Naive thymus-derived CD4-positive, alpha-beta T cell (primary cell): ENCODE data around the gene FABP1. TPM values are rescaled to one million over a fixed set of nuclear protein-coding genes. Genes with fewer than 3 reads are reported as not detected.

ENCODE experiments used
- ATAC-seq: fragments of 150-1000 bp; cut with Tn5 transposase; 2 replicates; pipeline ENCODE4 v1.10.0; 2021; ENCODE audit warnings: mild to moderate bottlenecking, moderate library complexity
- CTCF ChIA-PET: fragments of 350-600 bp; sonication (Branson Sonifier 250); formaldehyde crosslinking; loops from one replicate; lab custom pipeline; 2021; ENCODE audit warnings: antibody characterized with exemption; lab: Charles Lee
- POLR2A ChIA-PET: fragments of 350-600 bp; sonication (Branson Sonifier 250); formaldehyde crosslinking; loops from one replicate; lab custom pipeline; 2021; ENCODE audit warnings: antibody characterized with exemption, inconsistent platforms; lab: Charles Lee
- DNase-seq, 9 donors: peaks; one replicate each; pipeline versions ENCODE4 v3.0.0 to v3.0.0-alpha.2; 2020 to 2022; ENCODE audit warnings: mixed read lengths in 1 of 9
- H3K27ac ChIP-seq: one replicate; pipeline ENCODE4 v1.7.0; 2013; ENCODE audit warnings: mild to moderate bottlenecking, low read depth, low read length, moderate library complexity
- H3K27me3 ChIP-seq, 2 donors: one replicate each; pipeline ENCODE4 v1.7.0; 2013; ENCODE audit warnings: low read length in 2 of 2, mild to moderate bottlenecking in 2 of 2, moderate library complexity in 2 of 2; ENCODE audit not compliant: control insufficient read depth in 2 of 2, insufficient read depth in 2 of 2
- H3K36me3 ChIP-seq, 3 experiments: 1 replicate in 2 of 3; 2 replicates in 1 of 3; pipeline ENCODE4 v1.7.0; 2013; ENCODE audit warnings: low read length in 3 of 3, mild to moderate bottlenecking in 3 of 3, moderate library complexity in 1 of 3; ENCODE audit not compliant: insufficient read depth in 3 of 3, control insufficient read depth in 2 of 3
- H3K4me1 ChIP-seq, 2 donors: one replicate each; pipeline ENCODE4 v1.7.0; 2013; ENCODE audit warnings: low read length in 2 of 2, mild to moderate bottlenecking in 2 of 2, moderate library complexity in 1 of 2; ENCODE audit not compliant: control insufficient read depth in 2 of 2, insufficient read depth in 2 of 2
- H3K4me3 ChIP-seq: 2 replicates; pipeline ENCODE4 v1.7.0; 2013; ENCODE audit warnings: mild to moderate bottlenecking, low read length
- H3K9me3 ChIP-seq, 3 experiments: 1 replicate in 2 of 3; 2 replicates in 1 of 3; pipeline ENCODE4 v1.7.0; 2013; ENCODE audit warnings: low read length in 3 of 3; ENCODE audit not compliant: control insufficient read depth in 2 of 3
- H3K27ac Mint-ChIP-seq, 9 donors: one replicate each; pipeline ENCODE4 v1.8.0; 2020 to 2022; ENCODE audit warnings: mixed read lengths in 9 of 9, mild to moderate bottlenecking in 8 of 9, moderate library complexity in 5 of 9, inconsistent platforms in 2 of 9
- H3K27me3 Mint-ChIP-seq, 5 donors: one replicate each; pipeline ENCODE4 v1.8.0; 2021 to 2022; ENCODE audit warnings: mixed read lengths in 5 of 5, mild to moderate bottlenecking in 1 of 5
- H3K36me3 Mint-ChIP-seq, 5 donors: one replicate each; pipeline ENCODE4 v1.8.0; 2020 to 2022; ENCODE audit warnings: mixed read lengths in 5 of 5, mild to moderate bottlenecking in 3 of 5, inconsistent platforms in 1 of 5
- H3K4me1 Mint-ChIP-seq, 7 donors: one replicate each; pipeline ENCODE4 v1.8.0; 2020 to 2022; ENCODE audit warnings: mixed read lengths in 7 of 7, mild to moderate bottlenecking in 3 of 7, inconsistent platforms in 1 of 7
- H3K4me3 Mint-ChIP-seq, 10 donors: one replicate each; pipeline ENCODE4 v1.8.0; 2020 to 2022; ENCODE audit warnings: mild to moderate bottlenecking in 10 of 10, mixed read lengths in 10 of 10, moderate library complexity in 6 of 10, inconsistent platforms in 2 of 10
- H3K9me3 Mint-ChIP-seq, 11 donors: one replicate each; pipeline ENCODE4 v1.8.0; 2020 to 2022; ENCODE audit warnings: mixed read lengths in 11 of 11, mild to moderate bottlenecking in 4 of 11, inconsistent platforms in 1 of 11, moderate library complexity in 1 of 11
- intact Hi-C, 2 donors: fragments of 100-400 bp; cut with micrococcal nuclease; formaldehyde crosslinking; loops; one replicate each; pipeline ENCODE4 v1.15.1; 2023
- polyA plus RNA-seq, 2 donors: library from polyadenylated mRNA; unstranded; fragments of 300-500 nt; fragmentation: Illumina TruSeq; gene quantifications; one replicate each; pipeline ENCODE4 v1.2.3, GENCODE V29; 2021
- total RNA-seq, 6 experiments: library from RNA in 5 of 6; stranded (reverse) in 5 of 6; gene quantifications; 1 replicate in 5 of 6; 2 replicates in 1 of 6; pipeline ENCODE4 v1.2.3 and lab custom pipeline; 2021 to 2026

The FABP1 gene
- total RNA-seq (not detected), polyA plus RNA-seq (not detected), total RNA-seq (lab: John Stamatoyannopoulos, UW) (not detected)

DNA sequence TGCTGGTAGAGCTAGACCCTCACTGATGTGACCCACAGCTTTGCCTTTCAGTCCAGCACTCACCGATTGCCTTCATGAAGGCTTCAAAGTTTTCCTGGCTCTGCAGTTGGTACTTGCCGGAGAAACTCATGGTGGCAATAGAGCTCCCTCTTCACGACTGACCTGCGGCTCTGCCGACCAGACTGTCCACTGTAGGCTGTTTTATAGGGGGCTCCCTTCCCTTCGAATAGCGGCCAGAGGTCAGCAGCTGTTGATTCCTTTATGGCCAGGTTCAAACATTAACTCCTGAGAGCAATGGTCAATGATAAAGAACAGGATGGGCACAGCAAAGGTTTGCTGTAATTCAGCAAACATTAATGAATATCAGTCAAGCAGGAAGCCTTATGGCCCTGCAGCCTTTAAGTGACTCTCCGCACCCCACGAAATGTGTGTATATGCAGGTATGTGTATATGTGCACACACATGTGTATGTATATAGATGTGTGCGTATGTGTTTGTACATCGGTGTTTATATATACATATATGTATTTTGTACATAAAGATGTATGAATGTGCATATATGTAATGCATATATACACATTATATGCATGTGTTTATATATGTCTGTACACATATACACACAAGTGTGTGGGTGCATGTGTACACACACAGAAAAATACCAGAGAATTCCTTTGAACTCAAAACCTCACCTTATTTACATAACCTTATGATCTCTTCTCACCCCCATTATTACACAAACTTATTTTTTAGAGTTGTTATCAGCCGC lies at the start of gene FABP1:
Gene FABP1, minus strand, starts transcription at position 175 of the 766 bp plus-strand sequence. Its CDS starts 45 bp downstream, at position 130.
- Mint-ChIP-seq H3K4me1 (peaks cover 0 to 3% (median 0%) of the 10 kb centered on the region in 7 donors), H3K9me3 (no peaks in the 10 kb centered on the region), H3K4me3 (no peak within 1 kb of the TSS), H3K27ac (no peak within 1 kb of the TSS), H3K27me3 (peaks cover 0 to 11% (median 3%) of the 10 kb centered on the region in 5 donors), H3K36me3 (no peaks in the 10 kb centered on the region)
- Histone ChIP-seq H3K27me3 (no peaks in the 10 kb centered on the region), H3K9me3 (no peaks in the 10 kb centered on the region), H3K36me3 (no peaks in the 10 kb centered on the region), H3K4me3 (no peak within 1 kb of the TSS), H3K4me1 (no peaks in the 10 kb centered on the region), H3K27ac (no peak within 1 kb of the TSS)
- DNase-seq (no peak), ATAC-seq (no peak)
- intact Hi-C loops: no loop called here
- CTCF ChIA-PET: no interaction called here
- POLR2A ChIA-PET: no interaction called here

DNA sequence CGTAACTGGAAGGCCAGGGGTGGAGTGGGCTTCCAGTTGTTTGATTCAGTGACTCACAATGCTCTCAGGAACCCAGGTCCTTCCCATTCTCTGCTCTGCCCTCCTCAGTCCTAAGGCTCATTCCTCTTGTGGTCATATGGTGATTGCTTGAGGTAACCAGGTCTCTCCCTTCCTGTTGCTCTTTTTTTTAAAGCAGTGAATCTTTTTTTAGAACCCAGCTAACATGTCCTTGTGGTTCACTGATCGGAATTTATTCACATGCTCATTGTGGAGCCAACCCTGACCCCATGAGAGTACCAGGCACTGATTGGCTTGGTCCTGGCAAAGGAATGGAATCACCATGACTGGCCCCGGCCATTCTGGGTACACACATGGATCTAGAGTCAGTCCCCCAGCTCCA lies 49.7 kb upstream of the FABP1 start:
- no peak overlapping the region for H3K4me3 Mint-ChIP-seq
- peaks cover 0 to 4% (median 1%) of the 10 kb centered on the region in 5 donors for H3K36me3 Mint-ChIP-seq
- Histone ChIP-seq H3K27ac (no peak overlapping the region), H3K9me3 (no peaks in the 10 kb centered on the region), H3K4me1 (peaks cover 0 to 9% of the 10 kb centered on the region in 2 donors), H3K36me3 (no peaks in the 10 kb centered on the region), H3K4me3 (no peak overlapping the region), H3K27me3 (no peaks in the 10 kb centered on the region)
- ChIA-PET CTCF (interaction anchor here (1.0 kb wide), 1 partner anchor 18 kb away, joined by 3 read pairs; no protein-coding TSS in a partner anchor), POLR2A (no interaction called here)
- peaks cover 0 to 13% (median 0%) of the 10 kb centered on the region in 11 donors for H3K9me3 Mint-ChIP-seq
- ATAC-seq (no peak), DNase-seq (no peak)
- peaks cover 0 to 22% (median 0%) of the 10 kb centered on the region in 5 donors for H3K27me3 Mint-ChIP-seq
- intact Hi-C loops: no loop called here
- H3K4me1 Mint-ChIP-seq: peaks cover 10 to 18% (median 13%) of the 10 kb centered on the region in 7 donors
- no peak overlapping the region for H3K27ac Mint-ChIP-seq

GRCh38 chr2:88176352-88176984 lies 48.6 kb upstream of the FABP1 start:
- Mint-ChIP-seq H3K27me3 (peaks cover 0 to 27% (median 0%) of the 10 kb centered on the region in 5 donors), H3K9me3 (peaks cover 0 to 5% (median 1%) of the 10 kb centered on the region in 11 donors), H3K27ac (no peak overlapping the region), H3K36me3 (peaks cover 0 to 4% (median 0%) of the 10 kb centered on the region in 5 donors), H3K4me3 (no peak overlapping the region), H3K4me1 (peaks cover 1 to 10% (median 4%) of the 10 kb centered on the region in 7 donors)
- ATAC-seq: no peak
- ChIA-PET POLR2A (no interaction called here), CTCF (no interaction called here)
- Histone ChIP-seq H3K27me3 (no peaks in the 10 kb centered on the region), H3K9me3 (no peaks in the 10 kb centered on the region), H3K4me3 (no peak overlapping the region), H3K36me3 (no peaks in the 10 kb centered on the region), H3K27ac (no peak overlapping the region), H3K4me1 (peaks cover 0 to under 1% of the 10 kb centered on the region in 2 donors)
- intact Hi-C loops: no loop called here
- DNase-seq: no peak

DNA sequence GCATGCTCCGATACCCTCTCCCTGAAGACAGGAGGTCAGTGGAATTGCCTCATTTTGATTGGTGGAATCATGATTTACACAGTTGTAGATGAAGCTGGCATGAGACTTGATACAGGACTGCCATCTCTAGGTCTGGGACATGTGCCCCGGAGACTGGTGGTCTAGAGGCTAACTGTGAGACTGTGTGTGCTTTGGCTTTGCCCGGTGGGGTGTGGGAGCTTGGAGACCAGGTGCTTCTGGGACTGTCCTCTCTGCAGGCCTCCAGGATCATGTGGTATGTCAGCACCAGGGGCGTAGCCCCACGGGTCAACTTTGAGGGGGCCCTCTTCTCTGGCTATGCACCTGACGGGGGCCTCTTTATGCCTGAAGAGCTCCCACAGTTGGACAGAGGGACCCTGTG lies 45.0 kb upstream of the FABP1 start:
- Histone ChIP-seq H3K4me3 (no peak overlapping the region), H3K27ac (no peak overlapping the region), H3K4me1 (no peaks in the 10 kb centered on the region), H3K36me3 (no peaks in the 10 kb centered on the region), H3K27me3 (no peaks in the 10 kb centered on the region), H3K9me3 (no peaks in the 10 kb centered on the region)
- intact Hi-C loops: no loop called here
- DNase-seq (no peak), ATAC-seq (no peak)
- peaks cover 4 to 14% (median 9%) of the 10 kb centered on the region in 7 donors for H3K4me1 Mint-ChIP-seq
- H3K36me3 Mint-ChIP-seq: peaks cover 0 to 11% (median 0%) of the 10 kb centered on the region in 5 donors
- H3K4me3 Mint-ChIP-seq: no peak overlapping the region
- ChIA-PET POLR2A (no interaction called here), CTCF (no interaction called here)
- H3K27me3 Mint-ChIP-seq: peaks cover 0 to 36% (median 0%) of the 10 kb centered on the region in 5 donors
- peaks cover 0 to 17% (median 2%) of the 10 kb centered on the region in 11 donors for H3K9me3 Mint-ChIP-seq
- peak overlapping the region in 1 of 9 donors; percentile 4 for H3K27ac Mint-ChIP-seq

GRCh38 chr2:88171966-88172365 lies 44.1 kb upstream of the FABP1 start:
- intact Hi-C loops: no loop called here
- Histone ChIP-seq H3K27me3 (no peaks in the 10 kb centered on the region), H3K4me3 (no peak overlapping the region), H3K36me3 (no peaks in the 10 kb centered on the region), H3K27ac (no peak overlapping the region), H3K4me1 (no peaks in the 10 kb centered on the region), H3K9me3 (no peaks in the 10 kb centered on the region)
- no peak for DNase-seq
- ChIA-PET POLR2A (no interaction called here), CTCF (no interaction called here)
- H3K9me3 Mint-ChIP-seq: peaks cover 0 to 17% (median 2%) of the 10 kb centered on the region in 11 donors
- H3K36me3 Mint-ChIP-seq: peaks cover 0 to 11% (median 0%) of the 10 kb centered on the region in 5 donors
- H3K4me1 Mint-ChIP-seq: peaks cover 4 to 14% (median 9%) of the 10 kb centered on the region in 7 donors
- H3K27me3 Mint-ChIP-seq: peaks cover 0 to 30% (median 0%) of the 10 kb centered on the region in 5 donors
- H3K4me3 Mint-ChIP-seq: peak overlapping the region in 6 of 10 donors; percentile 56 to 83 (median 78)
- H3K27ac Mint-ChIP-seq: peak overlapping the region in 3 of 9 donors; percentile 61 to 96 (median 76)
- no peak for ATAC-seq

DNA sequence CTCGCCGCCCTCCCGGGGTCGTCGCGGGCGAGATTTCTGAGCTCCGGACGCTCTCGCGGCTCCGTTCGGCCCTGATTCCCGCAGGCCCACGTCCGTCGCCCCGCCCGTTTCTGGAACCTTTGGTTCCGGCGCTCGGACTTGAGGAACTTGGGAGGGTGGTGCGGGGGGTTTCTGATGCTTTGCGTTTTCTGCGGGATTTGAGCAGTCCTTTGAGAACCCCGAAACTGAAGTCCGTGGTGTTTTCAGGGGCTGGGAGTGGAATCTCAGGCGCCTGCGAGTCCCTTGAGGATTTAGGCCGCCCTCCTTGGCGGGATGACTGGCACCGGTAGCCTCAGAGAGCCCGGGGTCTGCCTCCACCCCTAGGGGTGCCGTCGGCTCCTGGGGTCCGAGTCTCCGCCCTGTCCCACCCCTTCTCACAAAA lies 42.6 kb upstream of the FABP1 start:
- H3K36me3 ChIP-seq: no peaks in the 10 kb centered on the region
- intact Hi-C loops: no loop called here
- H3K4me1 ChIP-seq: no peaks in the 10 kb centered on the region
- no peaks in the 10 kb centered on the region for H3K27me3 ChIP-seq
- POLR2A ChIA-PET: no interaction called here
- peaks cover 0 to 33% (median 0%) of the 10 kb centered on the region in 5 donors for H3K27me3 Mint-ChIP-seq
- H3K9me3 Mint-ChIP-seq: peaks cover 0 to 17% (median 2%) of the 10 kb centered on the region in 11 donors
- CTCF ChIA-PET: no interaction called here
- H3K27ac Mint-ChIP-seq: peak overlapping the region in 7 of 9 donors; percentile 1 to 96 (median 80)
- H3K36me3 Mint-ChIP-seq: peaks cover 0 to 11% (median 0%) of the 10 kb centered on the region in 5 donors
- ATAC-seq: peak; percentile 13
- H3K4me1 Mint-ChIP-seq: peaks cover 4 to 14% (median 9%) of the 10 kb centered on the region in 7 donors
- H3K4me3 ChIP-seq: peak overlapping the region; percentile 34
- H3K4me3 Mint-ChIP-seq: peak overlapping the region; percentile 56 to 87 (median 78)
- peak overlapping the region; percentile 63 for H3K27ac ChIP-seq
- DNase-seq: peak in 3 of 9 donors; percentile 5 to 13 (median 11)
- H3K9me3 ChIP-seq: no peaks in the 10 kb centered on the region
